Upper lobe of left lung (tissue), 4 donors: ENCODE measurements around the gene FBXW5.

Source experiments
- CTCF ChIP-seq, 6 experiments: fragments of 450-650 bp in 4 of 6; fragments of 200-600 bp in 2 of 6; sonication (generic) in 2 of 6; IDR thresholded peaks; one replicate each; pipeline ENCODE4 v1.5.1; 2016 to 2019; ENCODE audit warnings: antibody characterized with exemption in 6 of 6
- POLR2A ChIP-seq, 4 donors: fragments of 450-650 bp; IDR thresholded peaks; one replicate each; pipeline ENCODE4 v1.5.1; 2016 to 2017; ENCODE audit warnings: antibody characterized with exemption in 4 of 4, mild to moderate bottlenecking in 2 of 4
- POLR2AphosphoS5 ChIP-seq, 2 donors: sonication (generic); formaldehyde crosslinking; IDR thresholded peaks; one replicate each; pipeline ENCODE4 v1.5.1; 2017; ENCODE audit warnings: antibody characterized with exemption in 2 of 2

- TF ChIP-seq POLR2A (IDR thresholded peaks at IDR 0.05) = no peak
- no peak for TF ChIP-seq CTCF (IDR thresholded peaks at IDR 0.05)
- no peak for TF ChIP-seq POLR2AphosphoS5 (IDR thresholded peaks at IDR 0.05)
Measured at GRCh38 chr9:136923881-136924280, 20.7 kb downstream of the FBXW5 start.
